GM18519 (cell line): ENCODE results near the gene GPR173.

Experiments used
- ATAC-seq: cut with Tn5 transposase; IDR thresholded peaks from one replicate; pipeline ENCODE4 v1.9.1; 2021; ENCODE audit warnings: mild to moderate bottlenecking, moderate library complexity; ENCODE audit not compliant: unreplicated experiment, low FRiP score

GPR173 gene

DNA sequence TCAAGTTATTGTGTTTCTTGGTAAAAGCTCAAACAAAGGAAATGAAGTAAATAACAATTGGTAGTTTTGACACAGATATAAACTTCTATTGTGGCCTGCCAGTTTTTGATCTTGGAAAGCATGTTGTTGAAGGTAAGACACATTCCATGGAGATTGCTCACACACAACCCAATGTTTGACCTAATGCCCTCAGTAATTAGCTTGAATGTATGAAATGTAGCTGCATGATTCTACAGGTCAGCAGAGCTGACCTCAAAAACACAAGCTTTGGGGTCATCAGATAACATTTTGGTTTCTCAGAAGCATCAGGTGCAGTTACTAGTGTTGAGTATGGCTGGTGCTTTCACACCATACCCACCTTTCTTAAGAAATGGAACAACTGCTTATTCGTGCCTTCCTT lies 16.5 kb downstream of the GPR173 start:
- ATAC-seq: no peak

DNA sequence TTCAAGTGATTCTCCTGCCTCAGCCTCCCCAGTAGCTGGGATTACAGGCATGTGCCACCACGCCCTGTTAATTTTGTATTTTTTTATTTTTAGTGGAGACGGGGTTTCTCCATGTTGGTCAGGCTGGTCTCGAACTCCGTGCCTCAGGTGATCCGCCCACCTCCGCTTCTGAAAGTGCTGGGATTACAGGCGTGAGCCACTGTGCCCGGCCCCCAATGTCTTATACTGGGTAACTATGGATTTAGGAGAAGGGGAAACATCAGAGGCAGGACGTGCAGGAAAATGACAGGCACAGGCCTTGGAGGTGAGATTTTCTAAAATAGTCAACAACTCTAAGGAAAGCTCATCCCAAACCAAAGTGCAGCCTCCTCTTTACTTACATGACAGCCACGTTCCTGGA lies 22.5 kb downstream of the GPR173 start:
- no peak for ATAC-seq

- ATAC-seq: peak; percentile 79
These were observed 23.2 kb downstream of the GPR173 start for GRCh38 chrX:53071604-53072417.

DNA sequence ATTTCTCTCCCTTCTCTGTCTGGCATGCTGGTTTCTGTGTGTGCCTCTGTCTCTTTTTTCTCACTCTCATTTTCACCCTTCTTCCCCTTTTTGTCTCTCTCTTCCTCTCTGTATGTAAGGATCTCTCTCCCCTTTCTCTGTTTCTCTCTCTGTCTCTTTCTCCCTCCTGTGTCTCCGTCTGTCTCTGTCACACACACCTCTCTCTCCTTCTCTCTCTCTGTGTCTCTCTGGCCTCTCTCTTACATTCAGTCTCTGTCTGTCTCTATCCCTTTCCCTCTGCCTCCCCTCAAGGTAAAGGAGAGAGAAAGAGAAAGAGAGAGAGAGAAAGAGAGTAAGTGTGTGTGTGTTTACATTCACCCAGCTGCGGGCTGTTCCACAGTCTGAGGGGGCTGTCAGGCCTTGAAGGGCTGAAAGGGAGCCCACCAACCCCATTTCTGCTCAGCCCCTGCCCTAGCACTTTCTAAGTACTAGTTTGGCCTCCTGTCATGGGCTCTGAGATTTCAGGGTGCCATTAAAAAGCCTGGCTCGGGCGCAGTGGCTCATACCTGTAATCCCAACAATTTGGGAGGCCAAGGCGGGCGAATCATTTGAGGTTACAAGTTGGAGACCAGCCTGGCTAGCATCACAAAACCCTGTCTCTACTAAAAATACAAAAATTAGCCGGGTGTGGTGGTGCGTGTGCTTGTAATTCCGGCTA lies 24.0 kb downstream of the GPR173 start:
- no peak for ATAC-seq

- ATAC-seq: no peak
These were observed 24.6 kb downstream of the GPR173 start for GRCh38 chrX:53073115-53073586.

- no peak for ATAC-seq
These were observed 26.4 kb downstream of the GPR173 start for GRCh38 chrX:53075011-53075410.

- ATAC-seq: no peak
These were observed 28.1 kb downstream of the GPR173 start for GRCh38 chrX:53076671-53077070.

GRCh38 chrX:53077207-53078197 lies 28.9 kb downstream of the GPR173 start:
- no peak for ATAC-seq

DNA sequence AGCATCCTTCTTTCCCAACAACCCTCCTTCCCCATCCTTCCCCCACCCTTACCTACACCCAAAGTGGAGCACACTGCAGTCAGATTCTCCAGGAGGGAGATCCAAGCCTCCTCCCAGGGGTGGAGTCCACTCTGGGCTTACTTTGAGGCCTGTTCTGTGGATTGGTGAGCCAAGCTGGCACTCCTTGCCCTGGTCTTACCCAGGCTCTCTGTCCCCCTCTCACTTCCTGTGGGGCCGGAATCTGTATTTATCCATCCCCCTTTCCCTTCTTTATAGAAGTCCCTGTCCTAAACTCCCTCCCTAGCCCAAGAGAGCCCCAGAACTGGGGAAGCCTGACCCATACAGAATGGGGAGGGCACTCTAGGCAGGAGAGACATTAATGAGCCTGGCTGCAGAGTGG lies 30.4 kb downstream of the GPR173 start:
- ATAC-seq: no peak

DNA sequence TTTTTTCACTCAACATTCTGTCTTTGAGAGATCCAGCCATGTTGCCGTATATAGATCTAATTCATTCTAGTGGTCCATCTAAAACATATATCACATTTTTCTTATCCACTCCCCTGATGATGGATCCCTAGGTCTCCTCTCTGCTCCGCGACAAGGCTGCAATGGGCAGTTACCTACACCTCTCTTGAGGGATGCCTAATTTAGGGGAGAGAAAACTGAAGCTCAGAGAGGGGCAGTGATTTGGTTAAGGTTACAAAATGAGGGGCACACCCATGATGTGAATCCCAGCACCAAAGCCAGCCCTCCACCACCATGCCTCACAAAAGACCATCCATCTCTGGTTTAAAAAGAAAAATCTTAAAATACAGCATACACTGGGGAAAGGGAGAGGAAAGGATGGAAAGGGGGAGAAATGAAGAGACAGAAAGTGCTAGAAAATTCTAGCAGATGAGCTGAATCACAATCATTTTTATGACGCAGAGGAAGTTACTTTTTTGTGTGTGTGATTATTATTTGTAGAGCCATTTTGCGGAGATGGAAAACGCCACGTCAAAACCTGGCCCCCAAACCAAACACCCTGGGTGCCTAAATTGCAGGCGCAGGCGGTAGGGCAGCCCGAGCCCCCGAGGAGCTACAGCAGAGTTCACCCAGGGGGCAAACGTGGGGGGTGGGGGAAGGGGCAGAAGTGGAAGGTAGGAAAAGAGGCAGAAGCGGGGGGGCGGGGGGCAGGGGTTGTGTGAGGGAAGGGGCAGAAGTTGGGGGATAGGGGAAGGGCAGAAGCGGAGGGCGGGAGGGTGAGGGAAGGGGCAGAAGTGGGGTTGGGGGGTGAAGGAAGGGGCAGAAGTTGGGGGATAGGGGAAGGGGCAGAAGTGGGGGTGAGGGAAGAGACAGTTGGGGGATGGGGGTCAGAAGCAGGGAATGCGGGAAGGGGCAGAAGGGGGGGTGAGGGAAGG lies 32.3 kb downstream of the GPR173 start:
- no peak for ATAC-seq

DNA sequence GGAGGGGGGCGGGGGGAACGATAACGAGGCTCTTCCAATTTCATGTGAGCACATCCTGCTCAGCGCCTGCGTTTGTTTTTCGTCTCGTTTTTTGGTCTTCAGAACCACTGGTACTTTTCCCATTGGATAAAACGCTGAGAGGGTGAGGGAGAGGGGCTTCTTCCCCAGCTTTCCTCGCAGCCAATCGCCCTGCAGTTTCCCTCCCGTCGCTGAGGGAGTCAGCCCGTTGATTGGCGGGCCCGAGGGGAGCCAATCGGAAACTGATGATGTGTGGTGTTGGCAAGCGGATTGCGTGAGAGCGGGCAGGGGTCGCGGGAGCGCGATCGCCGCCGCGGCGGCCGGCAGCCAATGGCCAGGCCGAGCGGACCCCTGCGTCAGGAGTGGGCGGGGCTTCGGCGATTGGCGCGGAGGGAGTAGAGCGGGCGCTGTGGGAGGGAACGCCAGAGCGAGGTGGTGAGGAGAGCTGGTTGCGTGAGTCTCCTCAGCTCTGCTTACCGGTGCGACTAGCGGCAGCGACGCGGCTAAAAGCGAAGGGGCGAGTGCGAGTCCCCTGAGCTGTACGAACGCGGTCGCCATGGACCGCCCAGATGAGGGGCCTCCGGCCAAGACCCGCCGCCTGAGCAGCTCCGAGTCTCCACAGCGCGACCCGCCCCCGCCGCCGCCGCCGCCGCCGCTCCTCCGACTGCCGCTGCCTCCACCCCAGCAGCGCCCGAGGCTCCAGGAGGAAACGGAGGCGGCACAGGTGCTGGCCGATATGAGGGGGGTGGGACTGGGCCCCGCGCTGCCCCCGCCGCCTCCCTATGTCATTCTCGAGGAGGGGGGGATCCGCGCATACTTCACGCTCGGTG lies 33.6 kb downstream of the GPR173 start, which contains the start of gene TSPYL2:
TSS of gene TSPYL2 (plus strand) at position 443 of the 848 bp plus-strand sequence. CDS start at position 575, 132 bp downstream.
- peak; percentile 88 for ATAC-seq

DNA sequence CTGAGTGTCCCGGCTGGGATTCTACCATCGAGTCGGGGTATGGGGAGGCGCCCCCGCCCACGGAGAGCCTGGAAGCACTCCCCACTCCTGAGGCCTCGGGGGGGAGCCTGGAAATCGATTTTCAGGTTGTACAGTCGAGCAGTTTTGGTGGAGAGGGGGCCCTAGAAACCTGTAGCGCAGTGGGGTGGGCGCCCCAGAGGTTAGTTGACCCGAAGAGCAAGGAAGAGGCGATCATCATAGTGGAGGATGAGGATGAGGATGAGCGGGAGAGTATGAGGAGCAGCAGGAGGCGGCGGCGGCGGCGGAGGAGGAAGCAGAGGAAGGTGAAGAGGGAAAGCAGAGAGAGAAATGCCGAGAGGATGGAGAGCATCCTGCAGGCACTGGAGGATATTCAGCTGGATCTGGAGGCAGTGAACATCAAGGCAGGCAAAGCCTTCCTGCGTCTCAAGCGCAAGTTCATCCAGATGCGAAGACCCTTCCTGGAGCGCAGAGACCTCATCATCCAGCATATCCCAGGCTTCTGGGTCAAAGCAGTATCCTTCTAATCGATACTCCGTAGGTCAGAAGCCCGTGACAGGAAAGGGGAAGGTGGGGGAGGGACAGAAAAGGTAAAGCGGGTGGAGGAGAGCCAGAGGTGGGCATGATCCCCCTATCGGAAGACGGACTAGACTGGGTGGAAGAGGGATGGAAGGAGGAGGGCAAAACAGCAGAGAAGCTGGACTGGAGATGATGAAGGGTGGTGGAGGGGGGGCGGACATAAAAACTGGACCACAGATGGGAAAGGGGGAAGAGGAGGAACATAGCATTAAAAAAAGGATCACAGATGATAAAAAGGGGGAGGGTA lies 34.4 kb downstream of the GPR173 start:
- ATAC-seq: no peak

- ATAC-seq: no peak
These were observed 35.5 kb downstream of the GPR173 start for GRCh38 chrX:53084043-53084570.

- ATAC-seq: no peak
These were observed 36.3 kb downstream of the GPR173 start for GRCh38 chrX:53084863-53085262.

DNA sequence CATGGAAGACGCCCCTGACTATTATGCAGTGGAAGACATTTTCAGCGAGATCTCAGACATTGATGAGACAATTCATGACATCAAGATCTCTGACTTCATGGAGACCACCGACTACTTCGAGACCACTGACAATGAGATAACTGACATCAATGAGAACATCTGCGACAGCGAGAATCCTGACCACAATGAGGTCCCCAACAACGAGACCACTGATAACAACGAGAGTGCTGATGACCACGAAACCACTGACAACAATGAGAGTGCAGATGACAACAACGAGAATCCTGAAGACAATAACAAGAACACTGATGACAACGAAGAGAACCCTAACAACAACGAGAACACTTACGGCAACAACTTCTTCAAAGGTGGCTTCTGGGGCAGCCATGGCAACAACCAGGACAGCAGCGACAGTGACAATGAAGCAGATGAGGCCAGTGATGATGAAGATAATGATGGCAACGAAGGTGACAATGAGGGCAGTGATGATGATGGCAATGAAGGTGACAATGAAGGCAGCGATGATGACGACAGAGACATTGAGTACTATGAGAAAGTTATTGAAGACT lies 37.2 kb downstream of the GPR173 start:
- ATAC-seq: no peak

GRCh38 chrX:53086464-53086863 lies 37.9 kb downstream of the GPR173 start:
- no peak for ATAC-seq

DNA sequence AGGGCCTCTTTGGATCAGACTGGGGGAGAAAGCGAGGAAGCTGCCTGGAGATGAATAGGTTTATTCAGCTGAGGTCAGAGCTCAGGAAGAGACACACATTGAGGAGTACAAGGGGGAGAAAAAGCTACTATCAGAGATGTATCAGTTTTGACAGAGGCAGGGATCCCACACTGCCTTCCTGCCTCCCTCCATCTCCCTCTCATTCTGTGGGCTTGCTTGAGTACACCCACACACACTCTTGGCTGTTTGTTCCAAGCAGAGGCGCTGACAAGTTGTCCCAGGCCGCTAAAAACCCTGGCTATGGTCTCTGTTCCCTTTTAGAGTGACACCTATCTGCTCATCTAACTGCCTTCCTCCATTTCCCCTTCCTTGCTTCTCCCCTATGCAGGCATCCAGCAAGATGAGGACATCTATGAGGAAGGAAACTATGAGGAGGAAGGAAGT lies 38.8 kb downstream of the GPR173 start:
- ATAC-seq: no peak
